Brain microvascular endothelial cell (primary cell): ENCODE measurements around the gene HOXA2.

Source experiments
- DNase-seq: peaks from one replicate; pipeline ENCODE4 v3.0.0-alpha.2; 2020
- H3K27ac ChIP-seq: fragments of 250-450 bp; sonication (Bioruptor Pico); 2 replicates; pipeline ENCODE4 v1.5.1; 2020; ENCODE audit warnings: mild to moderate bottlenecking, moderate library complexity
- H3K27me3 ChIP-seq: fragments of 250-450 bp; sonication (Bioruptor Pico); replicated peaks from 2 replicates; pipeline ENCODE4 v1.5.1; 2020; ENCODE audit warnings: mild to moderate bottlenecking
- H3K36me3 ChIP-seq: fragments of 250-450 bp; sonication (Bioruptor Pico); replicated peaks from 2 replicates; pipeline ENCODE4 v1.5.1; 2020; ENCODE audit warnings: mild to moderate bottlenecking
- H3K4me3 ChIP-seq: 2 replicates; pipeline ENCODE4 v1.5.1; 2011; ENCODE audit warnings: low read depth, mild to moderate bottlenecking, control low read depth, low read length, moderate library complexity
- in situ Hi-C: cut with HindIII; loops from 2 replicates; pipeline ENCODE4 v1.10.0; 2017; ENCODE audit warnings: low sequenced_read_pairs, low pct_ligation_motif_present
- TF ChIP-seq, protein P1 (sequence below): IDR thresholded peaks from 2 replicates; pipeline ENCODE4 v1.5.1; 2011; ENCODE audit warnings: low read depth, mild to moderate bottlenecking, moderate library complexity, low read length, control low read depth, inconsistent platforms; ENCODE audit errors: missing control alignments

The HOXA2 gene

DNA sequence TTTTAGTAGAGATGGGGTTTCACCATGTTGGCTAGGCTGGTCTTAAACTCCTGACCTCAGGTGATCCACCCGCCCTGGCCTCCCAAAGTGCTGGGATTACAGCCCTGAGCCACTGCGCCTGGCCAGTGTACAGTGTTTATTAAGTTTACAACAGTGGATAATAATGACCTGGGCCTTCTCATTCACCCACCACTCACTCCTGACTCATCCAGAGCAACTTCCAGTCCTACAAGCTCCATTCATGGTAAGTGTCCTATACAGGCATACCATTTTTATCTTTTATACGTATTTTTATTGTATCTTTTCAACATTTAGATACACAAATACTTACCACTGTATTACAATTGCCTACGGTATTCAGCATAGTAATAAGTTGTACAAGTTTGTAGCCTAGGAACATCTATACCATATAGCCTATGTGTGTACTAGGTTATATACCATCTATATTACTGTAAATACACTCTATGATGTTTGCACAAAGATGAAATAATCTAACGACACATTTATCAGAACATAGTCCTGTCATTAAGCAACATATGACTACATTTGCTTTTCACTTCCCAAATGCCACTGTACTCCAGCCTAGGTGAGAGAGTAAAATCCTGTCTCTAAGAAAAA lies 23.8 kb downstream of the HOXA2 start:
- TF ChIP-seq, protein P1, sequence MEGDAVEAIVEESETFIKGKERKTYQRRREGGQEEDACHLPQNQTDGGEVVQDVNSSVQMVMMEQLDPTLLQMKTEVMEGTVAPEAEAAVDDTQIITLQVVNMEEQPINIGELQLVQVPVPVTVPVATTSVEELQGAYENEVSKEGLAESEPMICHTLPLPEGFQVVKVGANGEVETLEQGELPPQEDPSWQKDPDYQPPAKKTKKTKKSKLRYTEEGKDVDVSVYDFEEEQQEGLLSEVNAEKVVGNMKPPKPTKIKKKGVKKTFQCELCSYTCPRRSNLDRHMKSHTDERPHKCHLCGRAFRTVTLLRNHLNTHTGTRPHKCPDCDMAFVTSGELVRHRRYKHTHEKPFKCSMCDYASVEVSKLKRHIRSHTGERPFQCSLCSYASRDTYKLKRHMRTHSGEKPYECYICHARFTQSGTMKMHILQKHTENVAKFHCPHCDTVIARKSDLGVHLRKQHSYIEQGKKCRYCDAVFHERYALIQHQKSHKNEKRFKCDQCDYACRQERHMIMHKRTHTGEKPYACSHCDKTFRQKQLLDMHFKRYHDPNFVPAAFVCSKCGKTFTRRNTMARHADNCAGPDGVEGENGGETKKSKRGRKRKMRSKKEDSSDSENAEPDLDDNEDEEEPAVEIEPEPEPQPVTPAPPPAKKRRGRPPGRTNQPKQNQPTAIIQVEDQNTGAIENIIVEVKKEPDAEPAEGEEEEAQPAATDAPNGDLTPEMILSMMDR, result no peak
- H3K36me3 ChIP-seq, result no peaks in the 10 kb centered on the region
- no peaks in the 10 kb centered on the region for H3K27me3 ChIP-seq
- no peak for DNase-seq
- no peak overlapping the region for H3K4me3 ChIP-seq
- in situ Hi-C loops, result no loop called here
- H3K27ac ChIP-seq, result no peak overlapping the region

DNA sequence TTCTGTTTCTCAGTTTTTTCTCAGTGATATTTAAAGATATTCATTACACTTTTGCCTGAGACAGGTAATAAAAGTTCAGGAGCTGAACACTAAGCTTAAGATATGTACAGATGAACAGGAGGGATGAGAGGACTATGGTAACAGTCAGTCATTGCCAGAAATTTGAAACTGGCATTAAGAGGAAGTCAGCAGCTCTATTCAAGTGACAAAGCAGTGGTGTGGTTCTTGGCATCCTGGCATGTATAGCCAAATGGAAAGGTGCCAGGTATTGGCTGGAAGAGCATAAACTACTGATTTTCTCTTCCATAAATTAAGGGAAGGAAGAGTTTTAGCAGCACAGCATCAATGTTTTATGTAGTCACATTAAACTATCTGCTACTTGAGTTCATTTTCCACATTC lies 29.4 kb downstream of the HOXA2 start:
- Histone ChIP-seq H3K27ac (no peak overlapping the region), H3K27me3 (no peaks in the 10 kb centered on the region), H3K4me3 (no peak overlapping the region), H3K36me3 (no peaks in the 10 kb centered on the region)
- in situ Hi-C loops, result no loop called here
- TF ChIP-seq, protein P1, result no peak
- no peak for DNase-seq

DNA sequence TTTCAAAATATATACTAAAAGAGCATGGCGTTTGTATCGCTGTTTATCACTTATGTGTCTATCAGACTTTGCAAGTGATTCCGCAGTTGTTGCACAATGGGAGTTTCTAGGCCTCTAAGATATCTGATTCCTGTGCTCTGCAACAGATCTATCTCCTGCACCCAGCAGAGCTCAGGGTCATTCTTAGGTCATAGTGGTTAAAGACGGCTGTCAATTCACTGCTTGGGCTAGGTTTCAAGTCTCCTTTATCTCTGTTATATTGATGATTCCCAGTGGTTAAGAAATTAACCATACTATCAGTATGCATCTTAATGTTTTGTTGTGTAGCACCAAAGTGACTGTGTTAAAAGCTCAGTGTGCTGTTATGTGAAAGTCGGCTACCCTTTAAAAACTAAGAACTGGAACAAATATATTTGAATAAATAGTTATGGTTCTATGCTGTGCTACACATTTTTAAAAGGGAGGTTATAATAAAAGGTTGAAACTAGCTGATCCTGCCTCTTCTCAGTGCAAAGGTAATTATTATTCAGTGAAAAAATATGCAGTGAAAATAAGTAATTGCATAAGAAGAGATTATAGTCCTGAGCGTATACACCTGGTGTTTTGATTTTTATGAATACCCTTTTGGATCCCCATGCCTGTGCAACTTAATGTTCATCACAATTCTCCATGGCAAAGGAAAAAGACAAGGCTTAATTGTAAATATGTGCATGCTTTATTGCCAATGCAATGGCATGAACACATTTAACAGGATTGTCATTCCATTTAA lies 30.7 kb downstream of the HOXA2 start:
- Histone ChIP-seq H3K4me3 (no peak overlapping the region), H3K27ac (no peak overlapping the region), H3K27me3 (no peaks in the 10 kb centered on the region), H3K36me3 (no peaks in the 10 kb centered on the region)
- in situ Hi-C loops, result no loop called here
- TF ChIP-seq, protein P1, result no peak
- DNase-seq, result no peak

DNA sequence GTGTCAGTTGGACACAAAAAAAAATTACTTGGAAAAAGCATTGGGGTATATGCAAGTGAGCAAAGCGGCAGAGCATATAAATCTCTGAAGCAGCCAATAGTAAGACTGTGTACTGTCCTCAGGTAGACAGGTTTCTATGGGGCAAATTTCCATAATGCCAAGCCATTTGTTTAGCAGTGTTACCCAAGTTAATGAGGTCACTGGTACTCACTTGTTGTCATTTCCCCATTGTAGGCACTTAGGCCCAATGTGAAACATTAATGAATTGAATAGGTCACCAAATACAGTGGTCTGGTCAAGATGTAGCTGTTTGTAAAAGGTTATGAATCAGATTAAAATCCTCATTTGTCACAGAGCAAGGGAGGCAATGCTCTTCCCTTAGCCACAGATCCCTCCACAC lies 34.2 kb downstream of the HOXA2 start:
- no peak for DNase-seq
- in situ Hi-C loops, result no loop called here
- H3K27ac ChIP-seq, result no peak overlapping the region
- TF ChIP-seq, protein P1, result no peak
- H3K4me3 ChIP-seq, result no peak overlapping the region
- no peaks in the 10 kb centered on the region for H3K36me3 ChIP-seq
- H3K27me3 ChIP-seq, result no peaks in the 10 kb centered on the region

DNA sequence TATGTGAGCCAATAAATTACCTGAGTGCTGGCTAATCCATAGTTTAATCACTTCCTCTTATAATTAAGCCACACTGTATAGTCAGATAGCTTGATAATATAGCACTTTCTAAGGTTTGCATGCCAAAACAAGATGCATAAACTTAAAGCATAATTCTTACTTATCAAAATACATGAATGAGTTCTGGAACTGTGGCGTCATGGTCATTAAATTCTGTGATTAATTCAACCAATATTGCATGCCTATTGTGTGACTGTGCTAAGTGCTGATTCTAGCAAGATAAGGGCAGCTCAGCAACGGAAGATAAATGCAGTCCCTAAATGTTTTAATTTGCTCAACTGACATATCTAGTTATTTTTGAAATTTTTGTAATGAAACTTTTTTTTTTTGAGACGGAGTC lies 36.3 kb downstream of the HOXA2 start:
- no peak overlapping the region for H3K4me3 ChIP-seq
- no peaks in the 10 kb centered on the region for H3K36me3 ChIP-seq
- TF ChIP-seq, protein P1, result no peak
- DNase-seq, result no peak
- H3K27ac ChIP-seq, result no peak overlapping the region
- no peaks in the 10 kb centered on the region for H3K27me3 ChIP-seq
- in situ Hi-C loops, result no loop called here

DNA sequence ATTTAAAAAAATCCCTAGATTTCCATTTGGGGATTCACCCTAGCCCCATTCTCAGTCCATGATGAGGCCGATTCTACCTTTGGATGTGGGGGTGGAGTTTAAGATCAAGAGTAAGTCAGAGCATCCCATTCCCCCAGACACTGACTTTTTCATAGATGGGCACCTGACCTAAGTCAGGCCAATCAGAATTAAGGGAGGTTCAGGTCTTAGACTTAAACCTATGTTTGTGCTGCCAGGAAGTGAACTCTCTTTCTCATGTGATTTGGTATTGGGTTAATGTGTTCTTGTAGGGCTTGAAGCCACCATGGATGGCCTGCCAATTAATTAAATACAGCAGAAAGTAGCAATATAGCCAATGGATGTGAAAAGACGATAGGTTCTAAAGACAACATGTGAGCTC lies 36.8 kb downstream of the HOXA2 start:
- Histone ChIP-seq H3K27me3 (no peaks in the 10 kb centered on the region), H3K4me3 (no peak overlapping the region), H3K27ac (no peak overlapping the region), H3K36me3 (no peaks in the 10 kb centered on the region)
- DNase-seq, result no peak
- in situ Hi-C loops, result no loop called here
- TF ChIP-seq, protein P1, result no peak
